GM12878 (cell line): ENCODE results near the gene FLOT1. TPM values are rescaled to one million over a fixed set of nuclear protein-coding genes. Genes with fewer than 3 reads are reported as not detected.

Experiments used
- BRCA1 ChIP-seq: IDR thresholded peaks from 2 replicates; pipeline ENCODE4 v1.6.1; 2011; ENCODE audit warnings: low read depth, low read length, improper control_type of control experiment
- EGR1 ChIP-seq, 2 experiments: IDR thresholded peaks; 1 replicate in 1 of 2; 2 replicates in 1 of 2; pipeline ENCODE4 v1.6.1; 2011 to 2012; ENCODE audit warnings: low read depth in 2 of 2, low read length in 2 of 2, borderline replicate concordance in 1 of 2, mild to moderate bottlenecking in 1 of 2, moderate library complexity in 1 of 2
- FOXM1 ChIP-seq: IDR thresholded peaks from 2 replicates; pipeline ENCODE4 v1.6.1; 2012; ENCODE audit warnings: low read depth, mild to moderate bottlenecking, inconsistent platforms, low read length, moderate library complexity
- HDAC6 ChIP-seq: fragments of 200-600 bp; sonication (generic); IDR thresholded peaks from one replicate; pipeline ENCODE4 v1.8.0; 2017; ENCODE audit warnings: antibody characterized with exemption; ENCODE audit not compliant: unreplicated experiment
- IKZF2 ChIP-seq, 2 experiments: fragments of 450-650 bp; IDR thresholded peaks; 2 replicates each; pipeline ENCODE4 v1.6.1; 2017; ENCODE audit warnings: mild to moderate bottlenecking in 2 of 2, moderate library complexity in 2 of 2
- IRF4 ChIP-seq: IDR thresholded peaks from 2 replicates; pipeline ENCODE4 v1.6.1; 2011; ENCODE audit warnings: low read depth, low read length
- LARP7 ChIP-seq: fragments of 450-650 bp; IDR thresholded peaks from 2 replicates; pipeline ENCODE4 v1.6.1; 2017; ENCODE audit warnings: mild to moderate bottlenecking
- MEF2B ChIP-seq: fragments of 450-650 bp; IDR thresholded peaks from 2 replicates; pipeline ENCODE4 v1.6.1; 2018; ENCODE audit warnings: mild to moderate bottlenecking, moderate library complexity; ENCODE audit not compliant: partially characterized antibody, poor library complexity, severe bottlenecking
- MTA3 ChIP-seq: IDR thresholded peaks from 2 replicates; pipeline ENCODE4 v1.6.1; 2012; ENCODE audit warnings: low read length, inconsistent platforms, borderline replicate concordance
- NR2C1 ChIP-seq: fragments of 450-650 bp; IDR thresholded peaks from 2 replicates; pipeline ENCODE4 v1.6.1; 2017; ENCODE audit warnings: antibody characterized with exemption, mild to moderate bottlenecking, moderate library complexity
- NRF1 ChIP-seq: conservative IDR thresholded peaks from 2 replicates; pipeline ENCODE4 v1.6.1; 2011; ENCODE audit warnings: mild to moderate bottlenecking, low read depth, low read length, improper control_type of control experiment
- PAX5 ChIP-seq: IDR thresholded peaks from 2 replicates; pipeline ENCODE4 v1.6.1; 2011; ENCODE audit warnings: low read depth, low read length, borderline replicate concordance
- POLR2A ChIP-seq: IDR thresholded peaks from 2 replicates; pipeline ENCODE4 v1.6.1; 2011; ENCODE audit warnings: low read depth, mild to moderate bottlenecking, low read length
- POU2F2 ChIP-seq: IDR thresholded peaks from 3 replicates; pipeline ENCODE4 v1.6.1; 2011; ENCODE audit warnings: low read depth, mild to moderate bottlenecking, low read length, borderline replicate concordance
- RAD51 ChIP-seq: fragments of 450-650 bp; IDR thresholded peaks from 2 replicates; pipeline ENCODE4 v1.6.1; 2016; ENCODE audit warnings: moderate library complexity, mild to moderate bottlenecking, inconsistent platforms
- RELA ChIP-seq: fragments of 450-650 bp; IDR thresholded peaks from 2 replicates; pipeline ENCODE4 v1.8.0; 2014; ENCODE audit warnings: borderline replicate concordance; ENCODE audit not compliant: partially characterized antibody
- SRF ChIP-seq, 2 experiments: IDR thresholded peaks; 2 replicates each; pipeline ENCODE4 v1.6.1; 2011; ENCODE audit warnings: low read depth in 2 of 2, low read length in 2 of 2, mild to moderate bottlenecking in 1 of 2, moderate library complexity in 1 of 2
- STAT3 ChIP-seq: IDR thresholded peaks from 2 replicates; pipeline ENCODE4 v1.6.1; 2011; ENCODE audit warnings: low read depth, low read length, improper control_type of control experiment
- YY1 ChIP-seq: IDR thresholded peaks from 2 replicates; pipeline ENCODE4 v1.6.1; 2011; ENCODE audit warnings: low read depth, mild to moderate bottlenecking, low read length
- ZNF207 ChIP-seq: fragments of 450-650 bp; IDR thresholded peaks from 2 replicates; pipeline ENCODE4 v1.6.1; 2014; ENCODE audit warnings: antibody characterized with exemption, mild to moderate bottlenecking, borderline replicate concordance
- ZZZ3 ChIP-seq: IDR thresholded peaks from 2 replicates; pipeline ENCODE4 v1.6.1; 2011; ENCODE audit warnings: low read depth; ENCODE audit not compliant: control insufficient read depth, insufficient read length
- polyA plus RNA-seq, 11 experiments: library from polyadenylated mRNA; depleted of rRNA in 4 of 11; unstranded in 6 of 11; stranded (reverse) in 5 of 11; fragments of >200 nt; fragmentation: Nextera tagmentation in 4 of 11; fragmentation: Illumina TruSeq in 1 of 11; extraction: Ambion mirVana in 4 of 11; extraction: Trizol in 1 of 11; gene quantifications; 1 replicate in 1 of 11; 2 replicates in 10 of 11; pipeline versions ENCODE4 v1.2.1 to v1.2.3, GENCODE V29; 2011 to 2016; ENCODE audit warnings: inconsistent platforms in 2 of 11, missing spikeins in 2 of 11, low read depth in 1 of 11
- total RNA-seq, 4 experiments: library from RNA; depleted of rRNA in 3 of 4; stranded (reverse); fragments of >200 nt in 3 of 4; fragmentation: Illumina TruSeq in 1 of 4; extraction: Trizol in 1 of 4; gene quantifications; 2 replicates each; pipeline versions ENCODE4 v1.2.1 to v1.2.3, GENCODE V29; 2013 to 2021
- TF ChIP-seq, protein P1 (sequence below): fragments of 450-650 bp; IDR thresholded peaks from 2 replicates; pipeline ENCODE4 v1.6.1; 2017; ENCODE audit warnings: mild to moderate bottlenecking, moderate library complexity
- TF ChIP-seq, protein P2 (sequence below): fragments of 450-650 bp; formaldehyde crosslinking; IDR thresholded peaks from 2 replicates; pipeline ENCODE4 v1.5.0; 2022; ENCODE audit warnings: mild to moderate bottlenecking, missing genetic modification characterization
- TF ChIP-seq, protein P3 (sequence below): fragments of 450-650 bp; IDR thresholded peaks from 2 replicates; pipeline ENCODE4 v1.6.1; 2016; ENCODE audit warnings: mild to moderate bottlenecking

Gene FLOT1
- total and polyA plus RNA-seq, 10 of the 15 experiments (the other 5 are each of a cell fraction or from before 2014, with no cell fraction given): 12.3 to 153 (median 112) TPM

DNA sequence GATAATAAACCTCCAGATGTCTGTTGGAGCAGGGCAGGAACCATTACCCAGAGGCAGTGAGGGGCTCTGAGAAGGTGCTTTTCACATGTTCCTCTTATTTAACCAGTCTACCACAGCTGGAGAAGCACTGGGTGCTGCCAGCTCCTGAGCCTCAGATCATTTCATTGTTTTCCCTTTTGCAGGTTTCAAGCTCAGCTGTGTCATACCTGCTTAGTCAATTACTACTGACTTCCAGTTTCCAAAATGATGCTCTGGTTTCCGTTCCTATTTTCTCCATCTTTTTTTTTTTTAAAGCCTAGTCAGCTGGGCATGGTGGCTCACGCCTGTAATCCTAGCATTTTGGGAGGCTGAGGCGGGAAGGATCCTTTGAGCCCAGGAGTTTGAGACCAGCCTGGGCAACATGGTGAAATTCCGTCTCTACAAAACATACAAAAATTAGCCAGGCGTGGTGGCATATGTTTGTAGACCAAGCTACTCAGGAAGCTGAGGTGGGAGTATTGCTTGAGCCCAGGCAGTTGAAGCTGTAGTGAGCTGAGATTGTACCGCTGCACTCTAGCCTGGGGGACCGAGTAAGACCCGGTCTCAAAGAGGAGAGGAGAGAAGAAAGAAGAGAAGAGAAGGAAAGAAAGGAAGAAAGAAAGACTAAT, 6.7 kb downstream of the FLOT1 start (continued):
- TF ChIP-seq, protein P1, sequence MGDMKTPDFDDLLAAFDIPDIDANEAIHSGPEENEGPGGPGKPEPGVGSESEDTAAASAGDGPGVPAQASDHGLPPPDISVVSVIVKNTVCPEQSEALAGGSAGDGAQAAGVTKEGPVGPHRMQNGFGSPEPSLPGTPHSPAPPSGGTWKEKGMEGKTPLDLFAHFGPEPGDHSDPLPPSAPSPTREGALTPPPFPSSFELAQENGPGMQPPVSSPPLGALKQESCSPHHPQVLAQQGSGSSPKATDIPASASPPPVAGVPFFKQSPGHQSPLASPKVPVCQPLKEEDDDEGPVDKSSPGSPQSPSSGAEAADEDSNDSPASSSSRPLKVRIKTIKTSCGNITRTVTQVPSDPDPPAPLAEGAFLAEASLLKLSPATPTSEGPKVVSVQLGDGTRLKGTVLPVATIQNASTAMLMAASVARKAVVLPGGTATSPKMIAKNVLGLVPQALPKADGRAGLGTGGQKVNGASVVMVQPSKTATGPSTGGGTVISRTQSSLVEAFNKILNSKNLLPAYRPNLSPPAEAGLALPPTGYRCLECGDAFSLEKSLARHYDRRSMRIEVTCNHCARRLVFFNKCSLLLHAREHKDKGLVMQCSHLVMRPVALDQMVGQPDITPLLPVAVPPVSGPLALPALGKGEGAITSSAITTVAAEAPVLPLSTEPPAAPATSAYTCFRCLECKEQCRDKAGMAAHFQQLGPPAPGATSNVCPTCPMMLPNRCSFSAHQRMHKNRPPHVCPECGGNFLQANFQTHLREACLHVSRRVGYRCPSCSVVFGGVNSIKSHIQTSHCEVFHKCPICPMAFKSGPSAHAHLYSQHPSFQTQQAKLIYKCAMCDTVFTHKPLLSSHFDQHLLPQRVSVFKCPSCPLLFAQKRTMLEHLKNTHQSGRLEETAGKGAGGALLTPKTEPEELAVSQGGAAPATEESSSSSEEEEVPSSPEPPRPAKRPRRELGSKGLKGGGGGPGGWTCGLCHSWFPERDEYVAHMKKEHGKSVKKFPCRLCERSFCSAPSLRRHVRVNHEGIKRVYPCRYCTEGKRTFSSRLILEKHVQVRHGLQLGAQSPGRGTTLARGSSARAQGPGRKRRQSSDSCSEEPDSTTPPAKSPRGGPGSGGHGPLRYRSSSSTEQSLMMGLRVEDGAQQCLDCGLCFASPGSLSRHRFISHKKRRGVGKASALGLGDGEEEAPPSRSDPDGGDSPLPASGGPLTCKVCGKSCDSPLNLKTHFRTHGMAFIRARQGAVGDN: no peak
- TF ChIP-seq BRCA1: no peak
- no peak for TF ChIP-seq STAT3
- TF ChIP-seq, protein P2, sequence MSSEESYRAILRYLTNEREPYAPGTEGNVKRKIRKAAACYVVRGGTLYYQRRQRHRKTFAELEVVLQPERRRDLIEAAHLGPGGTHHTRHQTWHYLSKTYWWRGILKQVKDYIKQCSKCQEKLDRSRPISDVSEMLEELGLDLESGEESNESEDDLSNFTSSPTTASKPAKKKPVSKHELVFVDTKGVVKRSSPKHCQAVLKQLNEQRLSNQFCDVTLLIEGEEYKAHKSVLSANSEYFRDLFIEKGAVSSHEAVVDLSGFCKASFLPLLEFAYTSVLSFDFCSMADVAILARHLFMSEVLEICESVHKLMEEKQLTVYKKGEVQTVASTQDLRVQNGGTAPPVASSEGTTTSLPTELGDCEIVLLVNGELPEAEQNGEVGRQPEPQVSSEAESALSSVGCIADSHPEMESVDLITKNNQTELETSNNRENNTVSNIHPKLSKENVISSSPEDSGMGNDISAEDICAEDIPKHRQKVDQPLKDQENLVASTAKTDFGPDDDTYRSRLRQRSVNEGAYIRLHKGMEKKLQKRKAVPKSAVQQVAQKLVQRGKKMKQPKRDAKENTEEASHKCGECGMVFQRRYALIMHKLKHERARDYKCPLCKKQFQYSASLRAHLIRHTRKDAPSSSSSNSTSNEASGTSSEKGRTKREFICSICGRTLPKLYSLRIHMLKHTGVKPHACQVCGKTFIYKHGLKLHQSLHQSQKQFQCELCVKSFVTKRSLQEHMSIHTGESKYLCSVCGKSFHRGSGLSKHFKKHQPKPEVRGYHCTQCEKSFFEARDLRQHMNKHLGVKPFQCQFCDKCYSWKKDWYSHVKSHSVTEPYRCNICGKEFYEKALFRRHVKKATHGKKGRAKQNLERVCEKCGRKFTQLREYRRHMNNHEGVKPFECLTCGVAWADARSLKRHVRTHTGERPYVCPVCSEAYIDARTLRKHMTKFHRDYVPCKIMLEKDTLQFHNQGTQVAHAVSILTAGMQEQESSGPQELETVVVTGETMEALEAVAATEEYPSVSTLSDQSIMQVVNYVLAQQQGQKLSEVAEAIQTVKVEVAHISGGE (CRISPR knock-in tag): no peak
- TF ChIP-seq POLR2A: no peak
- no peak; the same call in 1 of the 2 replicates for TF ChIP-seq MTA3
- TF ChIP-seq EGR1 (IDR thresholded peaks at IDR 0.05; ENCODE audit: borderline replicate concordance in 1 of 2, low read depth in 2 of 2, low read length in 2 of 2): no peak
- 0 out of 2 replicates have a peak, but pooled peaks have one; percentile 10 for TF ChIP-seq RAD51
- TF ChIP-seq MEF2B: no peak
- TF ChIP-seq HDAC6: no peak
- TF ChIP-seq FOXM1: no peak; the same call in 1 of the 2 replicates
- TF ChIP-seq SRF (IDR thresholded peaks at IDR 0.05; ENCODE audit: low read depth in 2 of 2, low read length in 2 of 2): no peak
- TF ChIP-seq POU2F2: no peak
- no peak for TF ChIP-seq LARP7
- peak; percentile 86 to 89 for TF ChIP-seq IKZF2 (IDR thresholded peaks at IDR 0.05)
- TF ChIP-seq PAX5: 0 out of 2 replicates have a peak, but pooled peaks have one; percentile 6
- no peak for TF ChIP-seq RELA
- peak; percentile 68; the same call in 1 of the 2 replicates for TF ChIP-seq ZNF207
- TF ChIP-seq, protein P3, sequence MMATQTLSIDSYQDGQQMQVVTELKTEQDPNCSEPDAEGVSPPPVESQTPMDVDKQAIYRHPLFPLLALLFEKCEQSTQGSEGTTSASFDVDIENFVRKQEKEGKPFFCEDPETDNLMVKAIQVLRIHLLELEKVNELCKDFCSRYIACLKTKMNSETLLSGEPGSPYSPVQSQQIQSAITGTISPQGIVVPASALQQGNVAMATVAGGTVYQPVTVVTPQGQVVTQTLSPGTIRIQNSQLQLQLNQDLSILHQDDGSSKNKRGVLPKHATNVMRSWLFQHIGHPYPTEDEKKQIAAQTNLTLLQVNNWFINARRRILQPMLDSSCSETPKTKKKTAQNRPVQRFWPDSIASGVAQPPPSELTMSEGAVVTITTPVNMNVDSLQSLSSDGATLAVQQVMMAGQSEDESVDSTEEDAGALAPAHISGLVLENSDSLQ: no peak
- no peak for TF ChIP-seq YY1
- TF ChIP-seq IRF4: 0 out of 2 replicates have a peak, but pooled peaks have one; percentile 27
- TF ChIP-seq ZZZ3: no peak
- no peak for TF ChIP-seq NRF1
- TF ChIP-seq NR2C1: no peak
